ENCODE data around the gene UCHL1.

UCHL1 gene

GRCh38 chr4:41287852-41288251 is 31.1 kb downstream of the UCHL1 start:
- DNase-seq = peak; percentile 84
- Histone ChIP-seq H3K9me3 (no peaks in the 10 kb centered on the region), H3K4me3 (ENCODE audit: low read depth, low read length) (no peak overlapping the region)

GRCh38 chr4:41288254-41288653 is 31.5 kb downstream of the UCHL1 start:
- H3K27me3 ChIP-seq = no peaks in the 10 kb centered on the region
- no peak for DNase-seq
- H3K4me3 ChIP-seq (ENCODE audit: low read depth, low read length) = no peak overlapping the region
- H3K4me1 ChIP-seq = peaks cover 33% of the 10 kb centered on the region
- no peaks in the 10 kb centered on the region for H3K9me3 ChIP-seq
- TF ChIP-seq CTCF (IDR thresholded peaks at IDR 0.05; ENCODE audit: low read depth, low read length) = no peak
- no peaks in the 10 kb centered on the region for H3K36me3 ChIP-seq

More at GRCh38 chr4:41287852-41288251, 31.1 kb downstream of the UCHL1 start:
- Histone ChIP-seq H3K36me3 (no peaks in the 10 kb centered on the region), H3K4me1 (peaks cover 33% of the 10 kb centered on the region), H3K27me3 (no peaks in the 10 kb centered on the region)
- peak; percentile 75 for TF ChIP-seq CTCF (IDR thresholded peaks at IDR 0.05; ENCODE audit: low read depth, low read length)

- no peak for DNase-seq
- no peaks in the 10 kb centered on the region for H3K27me3 ChIP-seq
- peaks cover 24% of the 10 kb centered on the region for H3K4me1 ChIP-seq
- peaks cover 3% of the 10 kb centered on the region for H3K9me3 ChIP-seq
- no peak for TF ChIP-seq CTCF (IDR thresholded peaks at IDR 0.05; ENCODE audit: low read depth, low read length)
- H3K4me3 ChIP-seq (ENCODE audit: low read depth, low read length) = no peak overlapping the region
- no peaks in the 10 kb centered on the region for H3K36me3 ChIP-seq
These were observed 33.8 kb downstream of the UCHL1 start for GRCh38 chr4:41290479-41290878.

GRCh38 chr4:41294445-41295062 is 37.8 kb downstream of the UCHL1 start:
- no peak for DNase-seq
- H3K4me3 ChIP-seq (ENCODE audit: low read depth, low read length) = no peak overlapping the region
- no peaks in the 10 kb centered on the region for H3K27me3 ChIP-seq
- peaks cover 2% of the 10 kb centered on the region; the same call in 1 of the 2 replicates for H3K4me1 ChIP-seq
- TF ChIP-seq CTCF (IDR thresholded peaks at IDR 0.05; ENCODE audit: low read depth, low read length) = no peak
- H3K9me3 ChIP-seq = peaks cover 3% of the 10 kb centered on the region
- H3K36me3 ChIP-seq = no peaks in the 10 kb centered on the region

- DNase-seq = no peak
- H3K4me3 ChIP-seq (ENCODE audit: low read depth, low read length) = no peak overlapping the region
- TF ChIP-seq CTCF (IDR thresholded peaks at IDR 0.05; ENCODE audit: low read depth, low read length) = no peak
These were observed 40.3 kb downstream of the UCHL1 start for GRCh38 chr4:41296995-41297394.

GRCh38 chr4:41297832-41298231 is 41.1 kb downstream of the UCHL1 start:
- Histone ChIP-seq H3K9me3 (peaks cover 3% of the 10 kb centered on the region), H3K36me3 (no peaks in the 10 kb centered on the region), H3K27me3 (no peaks in the 10 kb centered on the region), H3K4me1 (no peaks in the 10 kb centered on the region; the same call in 1 of the 2 replicates), H3K4me3 (ENCODE audit: low read depth, low read length) (no peak overlapping the region)
- no peak for TF ChIP-seq CTCF (IDR thresholded peaks at IDR 0.05; ENCODE audit: low read depth, low read length)
- DNase-seq = no peak

More at GRCh38 chr4:41296995-41297394, 40.3 kb downstream of the UCHL1 start:
- peaks cover 3% of the 10 kb centered on the region for H3K9me3 ChIP-seq
- no peaks in the 10 kb centered on the region for H3K27me3 ChIP-seq
- H3K4me1 ChIP-seq = no peaks in the 10 kb centered on the region; the same call in 1 of the 2 replicates
- H3K36me3 ChIP-seq = no peaks in the 10 kb centered on the region
